ENCODE data around the gene OR51M1.

DNA sequence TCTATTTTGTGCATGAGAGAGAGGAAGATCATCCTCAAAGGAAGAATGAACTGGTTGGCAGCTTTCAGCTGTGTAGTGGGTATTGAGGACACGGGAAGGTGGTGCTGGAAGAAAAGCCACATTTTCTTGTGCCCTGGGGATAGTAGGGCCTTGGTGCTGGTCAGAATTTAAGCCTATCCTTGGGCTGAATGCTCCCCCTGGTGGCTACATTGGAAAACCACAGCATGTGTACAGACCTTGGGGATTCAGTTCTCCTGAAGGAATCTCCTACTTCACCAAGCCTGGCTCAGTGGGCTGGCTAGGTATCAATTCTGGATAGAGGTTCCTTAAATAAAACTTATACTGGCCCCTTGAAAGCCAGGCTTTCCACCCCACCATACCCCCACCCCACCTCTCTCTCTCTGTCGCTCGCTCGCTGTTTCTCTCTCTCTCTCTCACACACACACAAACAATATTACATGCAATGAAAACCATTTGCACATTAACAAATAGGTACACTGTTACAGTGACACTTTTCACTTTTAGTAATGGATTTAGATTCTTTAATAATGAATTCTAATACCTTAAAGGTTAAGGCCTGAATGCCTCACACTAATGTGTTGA lies 2.8 kb upstream of the OR51M1 start:
- TF ChIP-seq CTCF (IDR thresholded peaks at IDR 0.05) (peak in 1 of 2 donors; percentile 34), EP300 (IDR thresholded peaks at IDR 0.05) (no peak), POLR2AphosphoS5 (IDR thresholded peaks at IDR 0.05) (no peak)

All from suprapubic skin (tissue), 4 donors.